Suprapubic skin (tissue), 3 donors: ENCODE data around the gene CABLES1.

ENCODE experiments used
- EP300 ChIP-seq: sonication (generic); formaldehyde crosslinking; IDR thresholded peaks from one replicate; pipeline ENCODE4 v1.6.1; 2017; ENCODE audit warnings: antibody characterized with exemption
- TF ChIP-seq, protein P1 (sequence below), 2 donors: fragments of 200-600 bp in 1 of 2; fragments of 450-650 bp in 1 of 2; sonication (generic) in 1 of 2; IDR thresholded peaks; one replicate each; pipeline ENCODE4 v1.5.1; 2016 to 2019; ENCODE audit warnings: antibody characterized with exemption in 2 of 2, mild to moderate bottlenecking in 1 of 2, moderate library complexity in 1 of 2

DNA sequence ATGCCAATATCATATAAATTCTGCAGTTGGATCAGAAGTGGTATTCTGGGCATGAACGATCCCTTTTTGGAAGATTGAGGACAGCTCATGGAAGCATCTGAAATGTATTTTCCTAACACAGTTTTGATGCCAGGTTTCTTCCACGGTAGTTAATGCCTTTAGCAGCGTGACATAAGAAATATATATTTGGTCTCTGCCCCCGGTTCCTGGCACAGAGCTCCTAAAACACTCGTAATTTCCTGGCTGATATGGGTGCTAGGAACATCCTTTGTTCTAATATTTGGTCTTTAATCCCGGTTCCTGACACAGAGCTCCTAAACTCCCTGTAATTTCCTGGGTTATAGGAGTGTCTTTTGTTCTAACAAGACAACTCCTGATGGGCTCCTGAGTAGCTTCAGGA lies 8.2 kb upstream of the CABLES1 start:
- TF ChIP-seq, protein P1, sequence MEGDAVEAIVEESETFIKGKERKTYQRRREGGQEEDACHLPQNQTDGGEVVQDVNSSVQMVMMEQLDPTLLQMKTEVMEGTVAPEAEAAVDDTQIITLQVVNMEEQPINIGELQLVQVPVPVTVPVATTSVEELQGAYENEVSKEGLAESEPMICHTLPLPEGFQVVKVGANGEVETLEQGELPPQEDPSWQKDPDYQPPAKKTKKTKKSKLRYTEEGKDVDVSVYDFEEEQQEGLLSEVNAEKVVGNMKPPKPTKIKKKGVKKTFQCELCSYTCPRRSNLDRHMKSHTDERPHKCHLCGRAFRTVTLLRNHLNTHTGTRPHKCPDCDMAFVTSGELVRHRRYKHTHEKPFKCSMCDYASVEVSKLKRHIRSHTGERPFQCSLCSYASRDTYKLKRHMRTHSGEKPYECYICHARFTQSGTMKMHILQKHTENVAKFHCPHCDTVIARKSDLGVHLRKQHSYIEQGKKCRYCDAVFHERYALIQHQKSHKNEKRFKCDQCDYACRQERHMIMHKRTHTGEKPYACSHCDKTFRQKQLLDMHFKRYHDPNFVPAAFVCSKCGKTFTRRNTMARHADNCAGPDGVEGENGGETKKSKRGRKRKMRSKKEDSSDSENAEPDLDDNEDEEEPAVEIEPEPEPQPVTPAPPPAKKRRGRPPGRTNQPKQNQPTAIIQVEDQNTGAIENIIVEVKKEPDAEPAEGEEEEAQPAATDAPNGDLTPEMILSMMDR (IDR thresholded peaks at IDR 0.05) = no peak
- TF ChIP-seq EP300 = no peak
